HG03342 (cell line): ENCODE results near the gene PCNX4.
A peak's percentile ranks its signal among the peaks of the same experiment; 100 is the strongest.

Source experiments
- ATAC-seq: cut with Tn5 transposase; IDR thresholded peaks from one replicate; pipeline ENCODE4 v1.9.1; 2021; ENCODE audit warnings: mild to moderate bottlenecking, moderate library complexity; ENCODE audit not compliant: unreplicated experiment

Gene PCNX4

DNA sequence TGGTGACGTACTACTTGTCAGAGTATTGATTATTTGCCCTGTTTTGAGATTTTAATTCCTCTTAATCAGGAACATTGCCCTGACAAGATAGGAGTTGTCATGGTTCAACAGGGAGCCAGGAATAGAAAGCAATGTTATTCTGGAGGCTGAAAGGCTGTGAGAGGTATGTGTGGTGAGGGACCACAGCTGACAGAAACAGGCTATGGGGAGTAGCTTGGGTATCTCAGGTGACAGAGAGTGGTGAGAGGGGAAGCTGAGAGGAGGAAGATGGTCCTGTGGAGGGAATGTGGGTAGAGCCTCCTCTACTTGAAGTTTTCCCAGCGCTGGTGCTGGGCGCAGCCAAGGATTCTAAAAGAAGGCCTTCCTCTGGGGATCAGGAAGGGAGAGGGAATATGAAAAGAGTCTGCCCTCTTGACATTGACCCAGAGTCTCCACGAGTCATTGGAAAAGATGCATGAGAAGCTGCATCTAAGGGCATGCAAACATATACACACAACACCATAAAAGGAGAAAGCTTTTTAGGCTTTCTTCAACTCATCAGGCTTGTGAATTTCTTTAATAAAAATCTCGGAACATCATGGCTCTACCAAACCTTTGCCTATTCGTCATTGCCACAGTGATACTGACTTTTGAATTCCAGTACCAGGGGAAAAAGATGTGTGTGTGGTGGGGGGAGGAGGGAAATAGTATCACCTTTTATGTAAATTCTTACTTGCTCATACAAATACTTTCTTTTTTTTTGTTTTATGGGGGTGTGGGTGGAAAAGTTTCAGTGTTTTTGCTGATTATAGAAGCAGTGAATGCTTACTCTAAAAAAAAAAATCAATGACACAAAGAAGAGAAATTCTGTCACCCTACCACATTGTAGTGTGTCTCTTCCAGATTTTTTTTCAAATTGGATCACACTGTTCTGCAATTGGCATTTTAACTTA, 113.4 kb downstream of the PCNX4 start:
- peak; percentile 46 for ATAC-seq

DNA sequence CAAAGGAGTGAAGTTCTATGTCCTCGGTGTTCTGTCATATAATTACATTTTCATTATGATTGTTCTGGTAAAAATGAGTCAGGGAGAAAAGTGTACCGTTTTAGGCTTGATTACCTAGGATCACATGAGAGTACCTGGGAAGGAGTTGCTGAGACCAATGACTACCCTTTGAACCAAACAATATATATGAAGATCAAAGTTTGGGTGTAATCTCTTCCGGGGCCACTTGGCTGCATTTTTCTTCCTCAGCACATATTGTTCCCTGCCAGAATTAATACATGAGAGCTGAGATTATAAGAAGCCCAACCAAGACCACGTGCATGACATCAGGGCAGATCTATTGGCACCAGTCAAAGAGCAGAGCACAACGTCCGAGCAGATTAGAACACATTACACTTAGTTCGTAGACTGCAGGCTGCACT, 114.5 kb downstream of the PCNX4 start:
- ATAC-seq, result no peak

- peak; percentile 29 for ATAC-seq
Measured at GRCh38 chr14:60206837-60207533, 115.3 kb downstream of the PCNX4 start.

DNA sequence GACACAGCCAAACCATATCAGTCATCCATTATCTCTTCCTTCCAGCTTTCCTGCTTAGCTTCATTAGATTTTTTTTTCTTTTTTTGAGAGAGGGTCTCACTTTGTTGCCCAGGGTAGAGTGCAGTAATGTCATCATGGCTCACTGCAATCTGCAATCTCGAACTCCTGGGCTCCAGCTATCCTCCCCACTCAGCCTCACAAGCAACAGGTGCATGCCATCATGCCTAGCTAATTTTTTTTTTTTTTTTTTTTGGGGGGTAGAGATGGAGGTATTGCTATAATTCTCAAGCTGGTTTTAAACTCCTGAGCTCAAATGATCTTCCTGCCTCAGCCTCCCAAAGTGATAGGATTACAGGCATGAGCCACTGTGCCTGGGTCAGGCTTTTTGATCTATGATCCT, 119.0 kb downstream of the PCNX4 start:
- ATAC-seq, result no peak

DNA sequence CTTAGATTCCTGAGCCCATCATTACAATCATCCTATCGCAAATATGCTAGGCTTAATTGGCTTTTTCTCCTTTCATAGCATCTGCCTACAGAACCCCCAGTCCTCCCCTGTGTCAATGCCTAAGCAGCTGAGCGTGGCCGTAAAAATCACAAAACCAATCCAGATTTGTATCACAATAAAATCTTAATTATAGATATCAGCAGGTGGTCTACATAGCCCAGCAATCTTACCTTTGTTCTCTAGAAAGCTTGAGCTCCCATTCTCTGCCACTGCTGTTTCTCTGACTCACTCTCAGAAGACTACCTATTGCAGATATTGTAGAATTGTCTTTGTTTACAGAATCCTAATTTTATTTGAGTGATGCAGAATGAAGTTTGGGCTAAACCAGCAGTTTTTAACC, 119.4 kb downstream of the PCNX4 start:
- ATAC-seq, result no peak

DNA sequence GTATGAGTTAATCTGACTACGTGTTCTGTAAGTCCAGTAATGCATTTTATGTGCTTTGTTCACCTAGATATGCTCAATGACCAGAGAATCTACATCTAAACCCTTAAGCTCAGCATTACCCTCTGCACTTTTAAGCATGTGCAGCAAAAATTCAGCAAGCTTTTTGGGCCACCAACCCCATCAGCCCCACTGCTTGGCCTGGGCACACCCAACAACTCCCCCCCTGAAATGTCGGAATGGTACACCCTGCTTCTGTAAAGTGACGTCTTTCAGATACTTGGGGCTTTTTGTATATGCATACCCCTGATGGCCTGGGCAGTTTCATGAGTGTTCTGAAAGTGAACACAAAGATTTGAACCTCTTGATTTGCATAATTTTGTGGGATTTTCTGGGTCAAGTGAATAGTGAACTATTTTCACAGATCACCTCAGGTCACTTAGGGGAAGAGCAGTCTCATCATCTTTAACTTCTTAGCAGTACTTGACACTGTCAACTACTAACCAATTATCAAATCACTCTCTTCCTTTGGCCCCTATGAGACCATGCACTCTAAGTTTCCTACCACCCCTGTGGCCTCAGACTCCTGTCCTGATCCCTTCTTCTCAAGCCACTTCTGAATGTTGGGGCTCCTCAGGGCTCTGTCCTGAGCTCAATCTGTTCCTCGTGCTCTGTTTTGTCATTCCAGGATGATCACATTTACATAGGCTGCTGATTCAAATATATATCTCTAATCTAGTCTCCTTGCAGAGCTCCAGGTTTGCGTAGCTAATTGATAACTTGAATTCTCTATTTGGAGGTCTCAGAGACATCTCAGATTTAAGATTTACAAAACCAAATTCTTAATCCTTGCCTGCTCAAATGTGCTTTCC, 121.0 kb downstream of the PCNX4 start:
- ATAC-seq, result peak; percentile 85

- no peak for ATAC-seq
Measured at GRCh38 chr14:60214003-60214402, 122.3 kb downstream of the PCNX4 start.

GRCh38 chr14:60214415-60215126, 122.8 kb downstream of the PCNX4 start:
- no peak for ATAC-seq

GRCh38 chr14:60215127-60215444, 123.4 kb downstream of the PCNX4 start:
- no peak for ATAC-seq

DNA sequence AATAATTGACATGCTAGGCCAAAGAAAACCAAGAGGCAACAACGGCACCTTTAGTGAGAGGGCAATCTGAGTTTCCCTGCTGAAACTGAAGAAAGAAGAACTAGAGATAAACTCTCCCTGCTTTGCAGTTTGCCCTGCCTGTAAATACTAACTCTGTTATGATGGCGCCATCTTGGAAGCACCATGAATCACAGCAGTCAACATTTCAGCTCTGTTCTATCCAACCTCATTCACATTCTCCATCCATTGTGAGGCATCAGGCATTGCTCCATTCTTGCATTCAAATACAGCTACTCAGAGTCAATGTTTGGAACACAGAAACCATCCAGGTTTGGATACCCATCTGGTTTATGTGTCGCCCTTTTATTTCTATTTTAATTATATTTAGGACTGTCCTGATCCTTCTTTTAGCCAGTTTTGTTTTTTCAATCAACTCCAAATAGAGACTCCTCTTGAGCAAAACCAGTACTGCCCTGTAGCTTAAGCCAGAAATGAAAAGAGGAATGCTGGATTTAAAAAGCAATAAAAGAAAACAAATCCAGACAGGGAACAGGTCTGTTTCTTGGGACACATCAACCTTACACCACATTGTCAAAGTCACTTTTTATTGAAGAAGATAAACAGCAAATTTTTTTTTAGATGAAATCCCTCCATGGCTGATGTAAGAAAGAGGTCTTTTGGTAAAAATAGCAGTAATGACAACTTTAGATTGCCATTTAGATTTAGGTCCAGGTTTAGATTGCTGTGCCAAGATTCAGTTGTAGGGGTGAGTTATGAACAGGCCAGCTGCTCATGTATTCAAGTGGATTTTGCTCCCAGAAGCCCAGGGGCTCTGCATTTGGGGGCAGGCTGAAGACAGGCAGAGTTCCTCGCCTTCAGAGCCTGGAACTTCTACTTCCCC, 124.0 kb downstream of the PCNX4 start:
- ATAC-seq, result no peak

DNA sequence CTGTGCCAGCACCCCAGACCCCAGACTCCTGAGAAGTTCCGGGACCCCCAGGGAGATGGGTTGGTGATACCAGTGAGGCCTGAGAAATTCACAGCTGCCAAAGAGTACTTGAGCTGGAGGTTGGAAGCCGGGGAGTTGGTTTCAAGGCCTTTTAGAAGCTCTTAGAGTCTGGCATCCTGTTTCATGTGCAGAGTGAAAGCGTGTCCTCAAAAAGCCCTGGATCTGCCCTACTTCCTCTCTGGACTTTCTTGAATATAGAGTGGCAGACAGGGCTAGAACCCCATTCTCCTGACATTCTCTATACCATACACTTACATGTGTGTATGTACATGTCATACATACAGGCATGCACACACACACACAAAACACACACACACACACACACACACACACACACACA, 126.0 kb downstream of the PCNX4 start:
- ATAC-seq, result no peak
